GM19452 (cell line): ENCODE data around the gene PEX16.

Experiments
- ATAC-seq: cut with Tn5 transposase; IDR thresholded peaks from one replicate; pipeline ENCODE4 v1.9.1; 2021; ENCODE audit not compliant: unreplicated experiment

The PEX16 gene

DNA sequence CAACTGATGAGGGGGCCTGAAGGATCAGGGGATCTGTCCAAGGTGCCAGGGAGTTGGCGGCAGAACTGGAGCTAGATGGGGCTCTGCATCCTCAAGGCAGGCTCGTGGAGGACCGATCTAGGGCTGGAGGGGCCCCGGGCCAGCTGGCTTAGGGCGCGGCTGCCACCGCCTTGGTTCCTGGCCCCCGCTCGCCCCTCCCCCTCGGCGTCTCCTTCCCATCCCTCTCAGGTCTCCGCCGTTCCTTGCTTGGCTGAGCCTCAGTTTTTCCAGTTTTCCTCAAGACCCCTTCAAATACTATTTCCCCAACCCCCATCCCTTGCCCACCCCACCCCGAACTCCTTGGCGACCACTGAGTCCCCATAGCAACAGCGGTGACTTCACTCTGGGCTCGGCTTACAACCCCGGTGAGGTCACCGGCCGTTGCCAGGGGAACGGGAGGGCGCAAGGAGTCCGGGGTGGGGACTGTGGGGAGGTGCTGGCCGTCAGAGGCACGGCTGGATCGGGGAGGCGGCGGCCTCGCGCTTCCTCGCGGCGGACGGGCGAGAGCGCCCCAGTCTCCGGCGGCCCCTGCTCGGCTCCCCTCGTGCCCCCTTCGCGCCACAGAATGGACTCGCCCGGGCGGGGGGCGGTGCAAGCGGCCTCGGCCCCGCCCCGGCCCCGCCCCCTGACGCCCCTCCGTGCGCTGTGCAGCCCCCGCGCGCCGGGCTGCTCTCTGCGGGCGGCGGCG is 18.1 kb downstream of the PEX16 start:
- ATAC-seq: peak; percentile 55

DNA sequence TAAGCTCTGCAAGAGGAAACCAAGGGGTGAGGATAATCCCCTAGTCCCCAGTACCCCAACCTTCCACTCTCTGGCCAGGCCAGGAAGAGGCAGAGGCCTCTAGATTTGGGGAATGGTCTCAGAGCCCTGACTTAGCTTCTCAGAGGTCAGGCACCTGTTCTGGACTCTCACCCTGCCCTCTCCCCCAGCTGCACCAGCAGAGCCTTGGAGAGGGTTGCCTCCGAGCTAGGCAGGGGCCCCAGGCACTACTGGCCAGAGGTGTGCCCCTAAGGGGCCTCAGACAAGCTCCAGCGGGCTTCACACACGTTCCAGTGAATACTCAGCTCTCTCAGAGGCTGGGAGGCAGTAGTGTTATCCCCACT is 18.6 kb downstream of the PEX16 start:
- no peak for ATAC-seq

DNA sequence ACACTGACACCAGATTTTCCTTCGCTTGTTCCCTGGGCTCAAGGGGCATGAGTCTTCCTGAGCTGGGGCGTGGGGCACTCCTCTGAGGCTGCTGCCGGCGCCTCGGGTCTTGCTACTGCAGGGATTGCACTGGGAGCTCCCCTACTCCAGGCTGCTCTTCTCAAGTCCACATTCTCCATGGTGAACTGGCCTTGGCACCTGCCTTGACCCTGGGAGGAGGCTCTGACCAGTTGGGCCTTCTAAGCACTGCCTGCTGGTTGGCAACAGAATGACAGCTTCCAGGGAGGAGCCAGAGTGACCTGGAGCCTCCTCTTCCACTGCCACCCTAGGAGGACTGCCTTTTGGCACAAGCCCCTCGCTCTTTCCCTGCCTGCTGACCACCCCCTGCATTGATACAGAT is 20.1 kb downstream of the PEX16 start:
- ATAC-seq: no peak

DNA sequence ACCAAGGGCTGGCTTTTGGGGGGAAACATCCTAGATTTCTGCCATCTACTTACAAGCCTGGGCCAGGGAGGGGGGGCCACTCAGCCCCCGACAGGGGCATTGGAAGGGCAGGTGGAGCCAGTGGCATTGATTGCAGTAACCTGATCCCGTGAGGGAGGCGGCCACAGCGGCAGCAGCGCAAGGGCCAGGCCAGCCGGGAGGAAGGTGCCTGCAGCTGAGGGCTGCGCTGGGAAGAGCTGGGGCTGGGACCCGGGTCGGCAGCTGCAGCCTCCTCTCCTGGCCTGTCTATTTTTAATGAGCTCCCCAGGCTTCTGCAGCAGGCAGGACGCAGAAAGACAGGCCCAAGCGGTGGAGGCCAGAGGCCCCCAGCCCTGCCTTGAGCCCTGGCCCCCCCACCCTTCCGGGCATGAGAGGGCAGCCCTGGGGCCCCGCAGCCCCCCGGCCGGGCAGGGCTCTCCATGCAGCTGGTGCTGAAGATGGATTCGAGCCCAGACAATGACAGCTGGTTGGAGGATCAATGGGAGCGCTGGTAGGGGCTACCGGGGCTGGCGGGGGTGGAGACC is 21.2 kb downstream of the PEX16 start:
- ATAC-seq: no peak

DNA sequence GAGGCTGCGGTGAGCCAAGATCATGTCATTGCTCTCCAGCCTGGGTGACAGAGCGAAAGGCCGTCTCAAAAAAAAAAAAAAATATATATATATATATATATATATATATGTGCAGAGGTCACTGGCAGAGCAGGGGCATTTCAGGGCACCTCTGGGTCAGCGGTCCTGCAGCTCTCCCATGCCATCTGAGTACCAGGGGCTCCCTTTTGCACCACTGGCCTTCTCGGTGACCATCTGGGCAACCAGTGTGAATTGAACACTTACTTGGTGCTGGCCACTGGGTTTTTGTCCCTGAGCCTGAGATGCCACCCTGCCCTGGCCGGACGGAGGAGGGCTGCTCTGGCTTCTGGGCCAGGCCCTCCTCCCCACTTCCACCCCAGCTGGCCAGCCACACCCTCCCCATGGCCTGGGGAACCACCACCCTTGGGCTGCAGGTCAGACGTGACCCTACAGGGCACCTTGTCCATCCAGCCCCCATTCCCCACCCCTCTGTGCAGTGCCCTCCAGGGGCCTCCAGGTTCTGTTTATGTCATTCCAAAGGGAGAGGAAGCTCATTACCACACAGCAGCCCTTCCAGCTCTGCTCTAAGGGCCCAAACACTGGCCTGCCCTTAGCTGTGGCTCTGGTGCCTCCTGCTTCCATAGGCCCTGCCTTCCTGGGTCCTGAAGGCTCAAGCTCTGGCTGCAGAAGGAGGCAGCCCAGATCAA is 22.0 kb downstream of the PEX16 start:
- ATAC-seq: no peak

DNA sequence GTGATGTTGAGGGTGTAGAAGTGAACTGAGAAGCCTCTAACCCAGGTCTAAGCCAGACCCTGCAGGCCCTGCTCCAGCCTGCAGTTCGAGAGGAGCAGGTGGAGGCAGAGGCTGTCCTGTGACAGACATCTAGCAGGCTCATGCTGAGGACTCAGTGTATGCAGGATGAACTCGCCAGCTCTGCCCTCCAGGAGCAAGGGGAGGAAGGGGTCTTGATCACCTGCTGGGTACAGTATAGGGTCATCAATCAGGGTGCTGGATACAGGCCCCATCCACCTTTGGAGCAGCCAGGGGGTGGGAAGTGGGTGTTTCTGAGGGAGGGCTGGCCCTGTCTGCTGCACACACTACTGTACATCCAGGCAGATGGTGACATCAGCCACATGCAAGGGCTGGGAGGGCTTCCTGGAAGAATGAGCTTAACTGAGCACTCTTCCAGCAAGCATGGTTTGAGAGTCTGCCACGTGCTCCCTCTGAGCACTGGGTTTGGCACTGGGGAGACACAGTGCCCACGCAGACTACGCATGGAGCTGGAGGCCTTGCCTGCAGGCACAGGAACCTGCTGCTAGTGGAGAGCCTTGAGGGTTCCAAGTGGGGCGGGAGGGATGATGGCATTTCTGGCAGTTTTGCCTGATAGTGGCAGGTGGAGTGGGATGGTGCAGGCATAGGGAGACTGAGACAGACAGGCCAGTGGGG is 23.0 kb downstream of the PEX16 start:
- no peak for ATAC-seq

DNA sequence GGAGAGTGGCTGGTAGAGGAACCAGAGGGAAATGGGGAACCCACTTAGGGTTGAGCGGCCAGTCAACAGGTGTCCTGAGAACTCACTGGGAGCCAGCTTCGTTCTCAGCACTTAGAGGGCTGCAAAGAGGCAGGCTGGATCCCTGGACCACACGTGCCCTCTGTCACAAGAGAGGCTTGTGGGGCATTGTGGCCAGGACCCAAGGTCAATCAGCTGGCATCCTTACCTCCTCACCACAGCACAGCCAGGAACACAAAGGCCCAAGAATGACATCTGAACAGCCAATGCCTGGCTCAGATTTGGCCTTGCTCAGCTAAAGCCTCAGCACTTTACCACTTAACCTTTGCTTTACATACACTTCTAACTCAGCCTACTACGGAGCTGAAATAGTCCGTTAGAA is 24.8 kb downstream of the PEX16 start:
- ATAC-seq: no peak

DNA sequence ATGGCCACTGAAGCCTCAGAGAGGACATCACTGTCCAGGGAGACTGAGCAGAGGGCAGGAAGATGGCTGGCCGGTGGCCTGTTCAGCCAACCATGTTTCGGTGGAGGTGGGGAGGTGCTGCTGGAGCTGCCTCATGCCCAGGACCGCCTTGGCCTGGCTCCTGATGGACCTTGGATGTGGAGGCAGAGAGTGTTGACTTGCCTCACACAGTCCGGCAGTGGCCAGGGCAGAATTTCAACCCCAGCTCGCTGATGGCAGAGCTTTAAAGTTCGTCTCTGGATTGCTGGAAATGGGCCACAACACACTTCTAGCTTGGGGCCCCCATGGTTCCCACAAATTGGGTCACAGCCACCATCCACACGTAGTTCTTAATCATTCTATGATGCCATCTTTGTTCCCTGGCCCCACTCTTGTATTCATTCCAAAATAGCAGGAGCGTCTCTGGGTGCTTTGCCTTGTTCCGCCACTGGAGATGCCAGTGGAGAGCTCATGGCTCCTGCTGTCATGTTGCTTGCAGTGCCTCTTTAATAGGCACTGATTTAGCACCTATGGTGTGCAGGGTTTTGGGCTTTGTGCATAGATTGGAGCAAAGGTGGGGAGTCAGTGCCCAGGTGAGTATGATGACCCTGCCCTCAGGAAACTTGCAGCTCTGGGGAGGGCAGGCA is 26.7 kb downstream of the PEX16 start:
- ATAC-seq: no peak

DNA sequence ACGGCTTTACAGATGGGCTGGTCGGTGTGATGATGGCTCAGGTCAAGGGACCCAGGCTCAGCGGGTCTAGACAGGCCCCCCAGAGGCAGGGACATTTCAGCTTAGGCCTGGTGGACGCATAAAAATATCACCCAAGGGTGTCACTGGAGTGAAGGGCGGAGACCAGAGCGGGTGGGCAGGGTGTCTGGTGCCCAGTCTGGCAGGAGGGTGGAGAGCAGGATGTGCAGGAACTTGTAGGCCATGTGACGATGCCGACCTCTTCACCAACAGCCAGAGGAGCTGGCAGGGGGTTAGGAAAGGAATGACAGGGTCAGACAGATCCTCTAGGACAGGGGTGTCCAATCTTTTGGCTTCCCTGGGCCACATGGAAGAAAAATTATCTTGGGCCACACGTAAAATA is 27.7 kb downstream of the PEX16 start:
- ATAC-seq: no peak

DNA sequence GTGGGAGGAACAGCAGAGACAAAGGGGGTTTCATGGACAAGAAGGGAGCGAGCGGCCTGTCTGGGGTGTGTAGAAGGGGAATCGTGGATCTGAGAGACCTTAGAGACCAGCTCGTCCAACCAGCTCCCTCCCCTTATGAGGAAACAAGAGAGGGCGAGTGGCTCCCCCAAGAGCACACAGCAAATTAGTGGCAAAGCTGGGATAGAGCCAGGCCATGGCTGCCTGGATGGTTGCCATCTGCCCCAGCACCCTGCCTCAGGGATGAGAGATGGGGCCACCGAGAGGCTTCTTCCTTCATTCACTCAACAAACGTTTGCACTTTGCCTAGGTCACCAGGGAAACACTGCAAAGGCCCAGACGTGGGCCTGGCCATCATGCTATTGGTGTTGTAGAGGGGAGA is 28.1 kb downstream of the PEX16 start:
- no peak for ATAC-seq

DNA sequence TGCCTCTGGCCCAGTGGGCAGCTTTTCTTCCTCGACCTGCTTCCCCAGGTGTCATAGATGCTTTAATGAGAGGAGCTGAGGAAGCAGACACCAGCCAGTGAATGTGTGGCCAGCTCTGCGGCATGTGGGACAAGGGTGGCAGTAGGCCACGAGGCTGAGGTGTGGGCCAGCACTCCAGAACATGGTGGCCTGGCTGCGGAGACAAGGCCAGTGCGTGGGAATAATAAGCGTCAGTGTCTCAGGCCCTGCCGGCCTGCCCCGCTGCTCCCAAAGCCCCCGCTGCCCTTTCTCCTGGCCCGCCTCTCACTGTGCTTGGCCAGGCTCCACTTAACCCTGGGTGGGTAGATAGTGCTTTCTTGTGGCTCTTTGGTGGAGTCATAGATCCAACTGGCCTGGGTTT is 30.1 kb downstream of the PEX16 start:
- ATAC-seq: no peak

DNA sequence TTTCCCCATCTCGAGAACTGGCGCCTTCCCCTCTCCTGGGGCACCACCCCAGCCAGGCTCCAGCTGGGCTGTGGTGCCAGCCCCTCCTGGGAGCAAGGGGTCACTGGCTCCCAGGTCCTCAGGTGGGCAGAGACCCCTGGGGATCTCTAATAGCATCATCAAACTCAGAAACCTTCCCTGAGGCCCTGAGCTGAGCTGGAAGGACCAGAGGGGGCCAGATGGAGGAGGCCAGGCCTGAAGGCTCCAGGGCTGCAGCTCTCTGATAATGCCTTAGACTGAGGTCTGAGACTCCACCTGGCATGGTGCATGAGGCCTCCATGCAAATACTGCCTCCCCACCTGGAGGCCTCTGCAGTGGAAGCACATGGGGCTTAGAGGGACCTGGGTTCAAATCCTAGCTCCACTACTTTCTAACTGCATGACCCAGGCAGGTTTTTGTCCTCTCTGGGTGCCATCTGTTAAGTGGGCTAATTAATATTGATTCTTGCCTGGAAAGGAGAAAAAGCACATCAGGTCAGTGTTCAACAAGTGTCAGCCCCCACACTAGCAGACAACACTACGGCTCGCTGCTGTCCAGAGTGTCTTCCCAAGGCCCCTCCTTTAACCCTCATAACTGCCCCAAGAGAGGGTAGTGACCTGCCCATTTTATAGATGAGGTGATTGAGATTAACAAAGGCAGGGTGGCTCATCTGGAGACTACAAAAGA is 30.7 kb downstream of the PEX16 start:
- no peak for ATAC-seq

DNA sequence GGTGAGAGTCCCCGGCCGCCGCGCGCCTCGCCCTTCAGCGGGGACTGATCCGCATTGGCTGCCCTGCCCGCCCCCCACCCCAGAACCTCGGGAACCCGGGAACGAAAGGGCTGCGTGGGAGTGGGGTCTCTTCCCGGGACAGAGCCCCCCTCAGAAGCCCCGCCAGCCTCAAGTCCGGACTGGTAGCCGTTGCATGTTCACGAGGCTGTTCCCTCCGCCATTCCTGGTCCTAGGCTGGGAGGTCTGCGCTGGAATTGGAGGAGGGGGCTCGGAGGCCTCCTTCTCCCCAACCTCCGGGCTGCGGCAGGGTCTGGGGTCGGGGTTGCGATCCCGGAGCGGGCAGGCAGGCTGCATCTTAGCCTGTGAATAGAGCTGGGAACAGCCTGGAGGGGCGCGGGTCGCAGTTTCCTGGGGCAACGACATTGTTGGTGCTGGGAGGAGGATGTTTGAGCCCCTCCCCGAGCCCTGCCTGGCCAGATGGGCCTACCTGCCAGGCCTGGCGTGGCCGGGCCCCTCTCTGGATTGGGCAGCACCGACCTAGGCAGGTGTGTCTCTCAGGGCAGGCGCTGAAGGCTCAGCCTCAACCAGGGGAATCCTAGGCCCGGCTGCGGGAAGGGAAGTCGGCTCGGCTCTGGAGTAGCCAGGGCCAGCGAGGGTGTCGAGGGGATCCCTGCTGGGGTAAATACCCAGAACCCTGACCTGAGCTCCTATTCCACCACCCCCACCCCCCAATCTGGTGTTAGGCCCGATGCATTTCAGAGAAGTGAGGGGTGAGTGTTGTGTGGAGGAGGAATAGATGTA is 31.6 kb downstream of the PEX16 start:
- ATAC-seq: no peak

DNA sequence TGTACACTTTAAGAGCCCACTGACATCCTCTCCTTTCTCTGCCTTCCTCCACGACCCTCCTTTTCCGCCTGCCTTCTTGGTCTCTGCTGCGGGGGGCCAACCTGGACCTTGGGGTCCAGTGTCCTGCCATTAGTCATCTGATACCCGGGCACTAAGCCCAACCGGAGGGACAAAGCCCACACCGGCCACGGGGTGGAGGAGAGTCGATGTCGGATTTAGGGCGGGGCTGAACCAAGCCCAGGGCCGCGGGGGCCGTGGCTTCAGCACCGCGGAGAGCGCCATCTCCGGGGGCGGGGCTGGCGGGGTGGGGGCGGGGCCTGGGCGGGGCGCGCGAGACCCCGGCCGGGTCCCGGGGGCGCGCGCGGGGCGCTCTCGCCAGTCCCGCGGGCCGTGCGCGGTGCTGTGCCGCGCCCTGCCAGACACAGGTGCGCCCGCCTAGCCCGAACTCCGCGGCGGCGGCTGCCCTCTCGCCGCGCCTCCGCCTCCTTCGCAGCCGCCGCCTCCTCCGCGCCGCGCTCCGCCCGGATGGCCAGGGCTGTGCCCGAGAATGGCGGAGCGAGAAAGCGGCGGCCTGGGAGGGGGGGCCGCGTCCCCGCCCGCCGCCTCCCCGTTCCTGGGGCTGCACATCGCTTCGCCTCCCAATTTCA is 32.3 kb downstream of the PEX16 start, which contains the start of gene MAPK8IP1:
TSS of gene MAPK8IP1 (plus strand) at position 378 of the 647 bp plus-strand sequence. CDS start at position 548, 170 bp downstream.
- peak; percentile 57 for ATAC-seq

DNA sequence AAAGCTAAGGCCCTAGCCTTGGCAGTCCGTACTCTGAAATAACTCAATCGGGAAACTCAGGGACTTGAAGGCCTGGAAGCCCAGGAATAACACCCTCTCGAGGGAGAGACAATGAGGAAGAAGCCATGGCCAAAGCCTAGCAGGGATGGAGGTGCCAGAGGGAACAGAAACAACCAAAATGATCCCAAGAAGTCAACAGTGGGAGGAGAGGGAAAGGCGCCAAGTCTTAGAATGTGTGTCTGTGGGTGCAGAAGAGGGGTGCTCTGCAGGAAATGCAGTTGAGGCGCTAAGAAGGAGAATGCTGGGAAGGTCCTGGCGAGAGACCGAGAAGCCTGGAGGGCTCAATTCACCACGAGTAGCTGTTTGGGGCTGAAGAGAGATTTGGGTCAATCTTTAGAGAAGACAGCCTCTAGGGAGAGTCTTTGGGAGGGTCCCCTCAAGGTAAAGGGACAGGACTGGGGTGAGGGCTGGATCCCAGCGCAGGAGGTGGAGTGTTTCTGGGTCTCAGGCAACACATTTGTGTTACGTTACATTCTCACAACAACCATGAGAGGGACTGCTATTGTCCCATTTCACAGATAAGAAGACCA is 33.0 kb downstream of the PEX16 start:
- ATAC-seq: no peak

DNA sequence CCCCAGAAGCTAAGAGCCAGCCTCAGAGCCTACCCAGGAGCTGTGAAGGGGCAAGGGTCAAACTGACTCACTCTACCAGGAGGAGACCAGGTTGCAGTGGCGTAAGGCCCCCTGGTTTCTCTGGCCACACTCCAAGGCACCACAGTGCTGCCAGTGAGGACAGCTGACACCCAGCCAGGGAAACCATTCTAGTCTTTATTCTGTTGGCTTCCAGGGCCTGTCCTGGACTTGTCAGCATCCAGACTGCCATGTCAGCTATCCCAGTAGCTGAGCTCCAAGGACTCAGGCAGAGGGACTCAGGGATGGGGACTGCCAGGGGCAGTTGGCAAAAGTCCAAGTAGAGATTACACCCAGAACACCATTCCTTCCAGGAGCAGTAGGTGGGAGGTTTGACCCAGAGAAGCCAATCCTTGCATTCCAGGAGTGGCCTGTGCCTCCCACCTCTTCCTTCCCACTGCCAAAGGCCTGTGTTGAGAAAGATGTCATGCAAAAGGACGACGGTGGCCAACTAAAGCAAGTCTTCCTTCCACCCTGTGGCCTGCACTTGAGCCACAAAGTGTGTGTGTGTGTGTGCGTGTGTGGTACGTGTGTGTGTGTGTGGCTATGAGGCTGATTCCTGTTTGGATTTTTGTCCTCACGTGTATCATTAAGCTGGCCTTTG is 35.8 kb downstream of the PEX16 start:
- ATAC-seq: no peak

DNA sequence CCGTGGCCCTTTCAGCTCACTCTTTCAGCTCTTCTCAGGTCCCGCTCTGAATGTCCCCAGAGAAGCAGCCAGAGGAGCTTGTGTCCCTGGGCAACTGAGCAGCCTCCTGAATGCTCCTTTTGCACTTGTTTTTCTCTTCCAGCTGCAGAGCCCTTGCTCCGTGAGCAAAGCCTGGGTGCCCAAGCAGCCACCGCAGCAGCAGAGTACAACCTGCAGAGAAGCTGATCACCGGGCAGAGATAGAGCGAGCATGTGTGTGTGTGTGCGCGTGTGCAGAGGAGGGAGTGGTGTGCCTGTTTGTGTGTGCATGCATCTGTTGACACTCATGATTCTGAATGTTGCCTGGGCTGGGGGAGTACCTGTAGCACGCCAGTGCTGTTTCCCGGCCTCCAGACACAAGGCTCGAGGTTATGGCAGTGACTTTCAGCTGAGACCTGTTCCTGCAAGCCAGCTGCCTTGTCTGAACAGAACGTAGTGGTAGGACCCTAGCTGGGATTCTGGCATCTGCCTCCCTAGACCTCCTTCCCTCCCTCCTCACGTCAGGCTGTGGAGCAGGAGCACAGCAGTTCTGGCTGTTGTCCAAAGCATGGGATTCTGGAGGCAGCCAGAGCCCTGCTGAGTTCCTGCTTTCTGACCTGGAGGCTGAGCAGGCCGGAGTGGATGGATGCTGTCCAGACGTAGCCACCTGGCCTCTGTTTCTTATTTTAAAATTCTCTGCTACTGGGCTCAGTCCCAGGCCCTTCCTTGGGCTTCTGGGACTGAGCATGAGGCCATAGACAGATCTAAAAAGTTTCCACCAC is 36.7 kb downstream of the PEX16 start:
- ATAC-seq: no peak
